PC-3 (cell line): ENCODE results near the gene OPTC. TPM values are rescaled to one million over a fixed set of nuclear protein-coding genes. Genes with fewer than 3 reads are reported as not detected.

ENCODE experiments used
- ATAC-seq: fragments of 200-7000 bp; cut with Tn5 transposase; 2 replicates; pipeline ENCODE4 v1.9.1; 2020; ENCODE audit warnings: mild to moderate bottlenecking, moderate library complexity
- BruUV-seq: library from RNA; stranded (reverse); fragments of 400-500 nt; replicated peaks from 2 replicates; lab custom pipeline; 2021; lab: Mats Ljungman, UMichigan
- CTCF ChIA-PET: fragments of 300-600 bp; sonication (Branson Sonifier 250); formaldehyde crosslinking; loops from one replicate; lab custom pipeline; 2022; ENCODE audit warnings: antibody characterized with exemption; lab: Charles Lee
- POLR2A ChIA-PET: fragments of 300-600 bp; sonication (Branson Sonifier 250); formaldehyde crosslinking; loops from one replicate; lab custom pipeline; 2022; ENCODE audit warnings: antibody characterized with exemption; ENCODE audit not compliant: unreplicated experiment; lab: Charles Lee
- DNase-seq: peaks from one replicate; pipeline ENCODE4 v3.0.0-alpha.2; 2015
- H2AFZ ChIP-seq: fragments of 300-600 bp; sonication (generic); 2 replicates; pipeline ENCODE4 v1.6.0; 2016; ENCODE audit warnings: antibody characterized with exemption, low read length
- H3F3A ChIP-seq: fragments of 300-600 bp; sonication (generic); one replicate; pipeline ENCODE4 v1.6.0; 2017; ENCODE audit warnings: antibody characterized with exemption, low read length, control low read depth, mild to moderate bottlenecking; ENCODE audit not compliant: unreplicated experiment
- H3K27ac ChIP-seq: fragments of 300-600 bp; sonication (generic); 2 replicates; pipeline ENCODE4 v1.5.1; 2016; ENCODE audit warnings: mild to moderate bottlenecking, low read length
- H3K27me3 ChIP-seq: fragments of 300-600 bp; sonication (generic); 2 replicates; pipeline ENCODE4 v1.6.1; 2016; ENCODE audit warnings: low read length, mixed read lengths
- H3K36me3 ChIP-seq: fragments of 300-600 bp; sonication (generic); 2 replicates; pipeline ENCODE4 v1.6.1; 2016; ENCODE audit warnings: low read depth, mixed run types, low read length, mixed read lengths
- H3K4me1 ChIP-seq: fragments of 300-600 bp; sonication (generic); 2 replicates; pipeline ENCODE4 v1.5.1; 2016; ENCODE audit warnings: low read length; ENCODE audit not compliant: insufficient read depth
- H3K4me2 ChIP-seq: fragments of 300-600 bp; sonication (generic); 2 replicates; pipeline ENCODE4 v1.6.0; 2016; ENCODE audit warnings: low read length
- H3K4me3 ChIP-seq: fragments of 300-600 bp; sonication (generic); 2 replicates; pipeline ENCODE4 v1.5.1; 2016; ENCODE audit warnings: mild to moderate bottlenecking, low read length, mixed read lengths
- H3K79me2 ChIP-seq: fragments of 300-600 bp; sonication (generic); 2 replicates; pipeline ENCODE4 v1.6.1; 2017; ENCODE audit warnings: low read length, mixed read lengths
- H3K9ac ChIP-seq: fragments of 300-600 bp; sonication (generic); 2 replicates; pipeline ENCODE4 v1.6.0; 2016; ENCODE audit warnings: mild to moderate bottlenecking, low read length
- H3K9me2 ChIP-seq: fragments of 300-600 bp; sonication (generic); replicated peaks from 2 replicates; pipeline ENCODE4 v1.6.1; 2016; ENCODE audit warnings: mixed run types, low read length, mixed read lengths
- H3K9me3 ChIP-seq: fragments of 300-600 bp; sonication (generic); 2 replicates; pipeline ENCODE4 v1.6.1; 2016; ENCODE audit warnings: low read length, mixed read lengths
- H4K20me1 ChIP-seq: fragments of 300-600 bp; sonication (generic); 2 replicates; pipeline ENCODE4 v1.6.1; 2016; ENCODE audit warnings: low read length, mixed read lengths
- EZH2 ChIP-seq: fragments of 300-600 bp; sonication (generic); IDR thresholded peaks from one replicate; pipeline ENCODE4 v1.6.1; 2017; ENCODE audit warnings: antibody characterized with exemption, mild to moderate bottlenecking, low read length; ENCODE audit not compliant: unreplicated experiment
- EZH2phosphoT487 ChIP-seq: fragments of 300-600 bp; sonication (generic); IDR thresholded peaks from 2 replicates; pipeline ENCODE4 v1.6.1; 2018; ENCODE audit warnings: mild to moderate bottlenecking, antibody characterized with exemption, low read length, borderline replicate concordance
- intact Hi-C: fragments of 100-400 bp; cut with micrococcal nuclease; formaldehyde crosslinking; loops from 2 replicates; pipeline ENCODE4 v1.9.0; 2023
- total RNA-seq: library from RNA; depleted of rRNA; stranded (reverse); fragments of >200 nt; gene quantifications from 2 replicates; pipeline ENCODE4 v1.2.3, GENCODE V29; 2014
- TF ChIP-seq, protein P1 (sequence below): fragments of 300-600 bp; sonication (generic); conservative IDR thresholded peaks from 2 replicates; pipeline ENCODE4 v1.5.1; 2017; ENCODE audit warnings: antibody characterized with exemption, low read depth, mild to moderate bottlenecking, low read length

Gene OPTC
- total RNA-seq, 1 experiment from 2014 or later: not detected

DNA sequence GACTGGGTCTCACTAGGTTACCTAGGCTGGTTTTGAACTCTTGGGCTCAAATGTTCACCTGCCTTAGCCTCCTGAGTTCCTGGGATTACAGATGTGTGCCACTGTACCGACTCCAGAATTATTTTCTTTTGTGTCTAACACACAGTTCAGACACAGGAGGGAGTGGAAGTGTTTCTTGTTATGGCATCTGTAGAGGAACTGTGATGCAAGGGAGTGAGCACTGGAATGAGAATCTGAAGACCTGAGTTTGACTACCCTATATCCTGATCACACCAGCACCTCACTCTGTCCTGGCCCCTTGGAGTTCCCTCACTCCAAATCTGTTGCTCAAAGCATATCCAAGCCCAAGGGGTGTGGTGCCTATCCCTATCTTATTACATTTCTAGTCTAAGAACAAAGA, 15.2 kb downstream of the OPTC start:
- no peaks in the 10 kb centered on the region for H3K79me2 ChIP-seq
- H3F3A ChIP-seq: peaks cover 11% of the 10 kb centered on the region
- no peak overlapping the region for H3K4me3 ChIP-seq
- CTCF ChIA-PET: no interaction called here
- no peaks in the 10 kb centered on the region for H3K27me3 ChIP-seq
- no peaks in the 10 kb centered on the region for H4K20me1 ChIP-seq
- H3K36me3 ChIP-seq: no peaks in the 10 kb centered on the region
- POLR2A ChIA-PET: interaction anchor here (0.5 kb wide), 1 partner anchor 152 kb away, joined by 4 read pairs; no protein-coding TSS in a partner anchor
- ATAC-seq (no peak), DNase-seq (no peak)
- peaks cover 48% of the 10 kb centered on the region for H3K4me1 ChIP-seq
- no peak overlapping the region for H3K27ac ChIP-seq
- H3K4me2 ChIP-seq: no peak overlapping the region
- TF ChIP-seq EZH2phosphoT487: no peak
- TF ChIP-seq EZH2: no peak
- TF ChIP-seq, protein P1, sequence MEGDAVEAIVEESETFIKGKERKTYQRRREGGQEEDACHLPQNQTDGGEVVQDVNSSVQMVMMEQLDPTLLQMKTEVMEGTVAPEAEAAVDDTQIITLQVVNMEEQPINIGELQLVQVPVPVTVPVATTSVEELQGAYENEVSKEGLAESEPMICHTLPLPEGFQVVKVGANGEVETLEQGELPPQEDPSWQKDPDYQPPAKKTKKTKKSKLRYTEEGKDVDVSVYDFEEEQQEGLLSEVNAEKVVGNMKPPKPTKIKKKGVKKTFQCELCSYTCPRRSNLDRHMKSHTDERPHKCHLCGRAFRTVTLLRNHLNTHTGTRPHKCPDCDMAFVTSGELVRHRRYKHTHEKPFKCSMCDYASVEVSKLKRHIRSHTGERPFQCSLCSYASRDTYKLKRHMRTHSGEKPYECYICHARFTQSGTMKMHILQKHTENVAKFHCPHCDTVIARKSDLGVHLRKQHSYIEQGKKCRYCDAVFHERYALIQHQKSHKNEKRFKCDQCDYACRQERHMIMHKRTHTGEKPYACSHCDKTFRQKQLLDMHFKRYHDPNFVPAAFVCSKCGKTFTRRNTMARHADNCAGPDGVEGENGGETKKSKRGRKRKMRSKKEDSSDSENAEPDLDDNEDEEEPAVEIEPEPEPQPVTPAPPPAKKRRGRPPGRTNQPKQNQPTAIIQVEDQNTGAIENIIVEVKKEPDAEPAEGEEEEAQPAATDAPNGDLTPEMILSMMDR: no peak
- BruUV-seq: no TSS peak
- intact Hi-C loops: no loop called here
- no peaks in the 10 kb centered on the region for H3K9me2 ChIP-seq
- H3K9me3 ChIP-seq: no peaks in the 10 kb centered on the region
- no peak overlapping the region for H2AFZ ChIP-seq
- H3K9ac ChIP-seq: no peak overlapping the region

DNA sequence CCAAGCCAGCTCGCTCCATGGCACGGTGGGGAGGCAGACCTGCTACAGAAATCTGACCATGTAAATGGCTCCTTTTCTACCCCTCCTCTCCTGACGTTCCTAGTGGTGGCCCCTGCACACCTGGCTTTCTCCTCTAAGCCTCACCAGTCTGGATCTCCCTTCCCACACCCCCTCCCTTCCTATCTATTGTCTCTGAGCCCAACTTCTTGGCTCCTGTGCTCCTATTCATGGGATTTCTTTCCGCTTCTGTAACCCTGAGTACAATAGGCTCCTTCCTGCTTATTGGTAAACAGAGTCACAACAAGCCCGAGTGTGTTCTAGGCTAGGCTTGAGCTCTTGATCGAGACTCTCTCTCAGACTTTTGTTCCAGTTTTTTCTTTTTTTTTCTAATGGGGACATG, 17.6 kb downstream of the OPTC start:
- no peaks in the 10 kb centered on the region for H3K27me3 ChIP-seq
- no peaks in the 10 kb centered on the region for H4K20me1 ChIP-seq
- H3K4me3 ChIP-seq: no peak overlapping the region
- DNase-seq: no peak
- H3K9ac ChIP-seq: peak overlapping the region; percentile 89
- H3K4me1 ChIP-seq: peaks cover 52% of the 10 kb centered on the region
- no peak overlapping the region for H3K4me2 ChIP-seq
- no peaks in the 10 kb centered on the region for H3K79me2 ChIP-seq
- intact Hi-C loops: no loop called here
- ChIA-PET POLR2A (no interaction called here), CTCF (interaction anchor here (0.6 kb wide), 1 partner anchor 163 kb away, joined by 3 read pairs; no protein-coding TSS in a partner anchor)
- no peak overlapping the region for H2AFZ ChIP-seq
- no peaks in the 10 kb centered on the region for H3K9me2 ChIP-seq
- H3K36me3 ChIP-seq: no peaks in the 10 kb centered on the region
- H3F3A ChIP-seq: peaks cover 16% of the 10 kb centered on the region
- no peaks in the 10 kb centered on the region for H3K9me3 ChIP-seq
- ATAC-seq: no peak
- peak overlapping the region; percentile 99 for H3K27ac ChIP-seq
- TF ChIP-seq, protein P1: no peak
- TF ChIP-seq EZH2phosphoT487: no peak
- TF ChIP-seq EZH2: no peak
- BruUV-seq: no TSS peak

DNA sequence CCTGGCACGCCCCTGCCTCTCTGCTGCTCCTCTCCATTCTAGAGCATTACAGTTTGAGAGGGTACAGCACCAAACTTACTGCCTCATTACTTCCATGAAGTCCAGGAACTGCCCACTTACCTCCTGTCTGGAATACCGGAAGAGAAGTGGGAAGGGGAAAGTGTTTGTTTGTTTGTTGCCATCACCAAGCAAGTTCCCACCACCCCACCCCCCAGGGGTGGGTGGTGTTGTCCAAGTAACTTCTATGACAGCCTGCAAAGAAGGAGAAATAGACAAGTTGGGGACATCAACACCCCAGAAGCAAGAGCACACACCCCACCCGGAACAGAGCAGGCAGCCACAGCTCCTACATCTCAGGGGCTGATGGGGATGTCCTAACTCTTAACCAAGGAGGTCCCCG, 18.0 kb downstream of the OPTC start:
- Histone ChIP-seq H3K36me3 (no peaks in the 10 kb centered on the region), H3K27ac (peak overlapping the region; percentile 99), H3K4me3 (no peak overlapping the region), H3K9ac (peak overlapping the region; percentile 89), H3K4me2 (peak overlapping the region; percentile 74), H3K27me3 (no peaks in the 10 kb centered on the region), H3K79me2 (no peaks in the 10 kb centered on the region), H3K4me1 (peaks cover 52% of the 10 kb centered on the region), H2AFZ (no peak overlapping the region), H3K9me2 (no peaks in the 10 kb centered on the region), H3K9me3 (no peaks in the 10 kb centered on the region), H3F3A (peaks cover 16% of the 10 kb centered on the region), H4K20me1 (no peaks in the 10 kb centered on the region)
- no peak for TF ChIP-seq EZH2phosphoT487
- TF ChIP-seq, protein P1: no peak
- TF ChIP-seq EZH2: no peak
- no peak for DNase-seq
- intact Hi-C loops: loop anchor here (2.0 kb wide), 1 partner anchor 115 kb away; the partner anchor contains the start of gene ATP2B4
- BruUV-seq: no TSS peak
- ChIA-PET POLR2A (no interaction called here), CTCF (interaction anchor here (0.6 kb wide), 1 partner anchor 162 kb away, joined by 3 read pairs; no protein-coding TSS in a partner anchor)
- ATAC-seq: no peak
